Ectodermal cell (in vitro differentiated cells): ENCODE results near the gene ST6GALNAC5.

Source experiments
- H3K27ac ChIP-seq: 2 replicates; pipeline ENCODE4 v1.7.0; 2013; ENCODE audit warnings: mild to moderate bottlenecking, low read depth, low read length; ENCODE audit not compliant: insufficient read depth, poor library complexity, severe bottlenecking
- H3K27me3 ChIP-seq: 2 replicates; pipeline ENCODE4 v1.7.0; 2013; ENCODE audit warnings: mild to moderate bottlenecking, low read length; ENCODE audit not compliant: insufficient read depth, control insufficient read depth, poor library complexity, severe bottlenecking
- H3K36me3 ChIP-seq: one replicate; pipeline ENCODE4 v1.7.0; 2013; ENCODE audit warnings: low read length; ENCODE audit not compliant: control insufficient read depth, insufficient read depth
- H3K4me1 ChIP-seq: one replicate; pipeline ENCODE4 v1.7.0; 2013; ENCODE audit warnings: low read length; ENCODE audit not compliant: control insufficient read depth, insufficient read depth
- H3K4me3 ChIP-seq: 2 replicates; pipeline ENCODE4 v1.7.0; 2013; ENCODE audit warnings: low read depth, low read length, control low read depth; ENCODE audit not compliant: insufficient read depth
- H3K9me3 ChIP-seq: 2 replicates; pipeline ENCODE4 v1.7.0; 2013; ENCODE audit warnings: mild to moderate bottlenecking, low read length, moderate library complexity; ENCODE audit not compliant: control insufficient read depth
- WGBS, 2 experiments: methylation state at CpG; one replicate each; pipeline ENCODE4 v1.1.7; 2013; ENCODE audit warnings: missing lambda C conversion rate in 2 of 2; 5-methylcytosine and 5-hydroxymethylcytosine counted together

Gene ST6GALNAC5

DNA sequence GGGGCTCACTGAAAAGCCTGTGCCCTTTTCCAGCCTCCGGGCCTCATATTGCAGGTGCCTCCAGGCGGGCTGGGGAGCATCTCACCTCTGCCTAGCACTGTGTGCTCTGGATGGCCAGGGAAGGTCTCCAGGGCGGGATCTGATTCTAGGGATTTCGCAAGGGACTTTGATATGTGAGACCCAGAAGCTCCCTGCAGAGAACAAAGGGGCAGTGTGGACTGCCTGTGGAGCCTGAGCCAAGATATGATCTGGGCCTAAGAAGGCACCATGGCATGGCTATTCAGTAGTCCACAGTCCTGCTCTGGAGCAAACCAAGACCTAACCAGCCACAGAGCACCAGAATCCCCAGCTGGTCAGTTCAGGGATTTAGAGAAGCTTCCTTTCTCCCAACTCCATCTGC, 157.2 kb downstream of the ST6GALNAC5 start:
- H3K4me3 ChIP-seq: no peak overlapping the region
- H3K4me1 ChIP-seq: peaks cover 13% of the 10 kb centered on the region
- H3K27me3 ChIP-seq: no peaks in the 10 kb centered on the region
- no peak overlapping the region for H3K27ac ChIP-seq
- H3K9me3 ChIP-seq: no peaks in the 10 kb centered on the region
- WGBS, 2 experiments: 92 to 93% methylated on average over 4 of the region's 4 CpGs
- no peaks in the 10 kb centered on the region for H3K36me3 ChIP-seq

DNA sequence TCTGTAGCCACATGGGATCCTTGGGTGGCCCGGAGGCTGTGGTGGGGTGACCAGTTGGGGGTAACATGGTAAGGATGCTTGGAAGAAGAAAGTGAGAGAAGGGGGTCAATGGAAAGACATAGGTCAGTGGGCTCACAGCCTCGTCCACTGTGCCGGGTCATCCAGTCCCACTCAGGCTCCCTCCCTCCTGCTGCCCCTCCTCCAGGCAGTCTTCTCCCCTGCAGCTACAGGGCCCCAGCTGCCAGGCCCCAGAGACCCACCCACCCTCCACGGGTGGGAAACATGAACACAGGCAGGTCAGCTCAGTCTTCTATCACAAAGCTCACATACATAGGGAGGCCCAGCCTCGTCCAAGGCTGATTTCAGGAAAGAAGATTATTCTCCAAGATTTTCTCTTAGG, 158.3 kb downstream of the ST6GALNAC5 start:
- H3K9me3 ChIP-seq: no peaks in the 10 kb centered on the region
- no peaks in the 10 kb centered on the region for H3K27me3 ChIP-seq
- H3K4me1 ChIP-seq: peaks cover 13% of the 10 kb centered on the region
- no peak overlapping the region for H3K4me3 ChIP-seq
- no peaks in the 10 kb centered on the region for H3K36me3 ChIP-seq
- WGBS, 2 experiments: 86 to 87% methylated on average over 5 of the region's 5 CpGs
- H3K27ac ChIP-seq: no peak overlapping the region

DNA sequence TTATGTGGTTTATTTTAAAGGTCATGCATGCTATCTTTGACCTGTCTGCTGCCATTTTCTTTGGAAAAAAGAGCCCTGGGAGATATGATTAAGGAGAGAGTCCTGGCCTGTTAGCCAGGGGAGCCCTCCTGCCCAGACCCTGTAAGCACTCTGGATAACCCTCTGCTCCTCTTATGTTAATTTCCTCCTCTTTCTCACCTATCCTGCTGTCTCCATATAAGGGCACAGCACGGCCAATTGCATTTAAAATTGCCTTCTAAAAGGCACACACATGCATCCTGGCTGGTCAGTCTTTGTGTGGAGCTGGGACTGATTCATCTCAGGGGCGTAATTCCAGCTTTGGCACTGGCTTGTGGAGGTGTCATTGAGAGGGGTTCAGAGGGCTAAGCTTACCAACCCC, 158.9 kb downstream of the ST6GALNAC5 start:
- no peaks in the 10 kb centered on the region for H3K27me3 ChIP-seq
- no peaks in the 10 kb centered on the region for H3K36me3 ChIP-seq
- H3K9me3 ChIP-seq: no peaks in the 10 kb centered on the region
- peaks cover 13% of the 10 kb centered on the region for H3K4me1 ChIP-seq
- no peak overlapping the region for H3K4me3 ChIP-seq
- no peak overlapping the region for H3K27ac ChIP-seq
- 78 to 80% methylated on average over 2 of the region's 2 CpGs for WGBS, 2 experiments

DNA sequence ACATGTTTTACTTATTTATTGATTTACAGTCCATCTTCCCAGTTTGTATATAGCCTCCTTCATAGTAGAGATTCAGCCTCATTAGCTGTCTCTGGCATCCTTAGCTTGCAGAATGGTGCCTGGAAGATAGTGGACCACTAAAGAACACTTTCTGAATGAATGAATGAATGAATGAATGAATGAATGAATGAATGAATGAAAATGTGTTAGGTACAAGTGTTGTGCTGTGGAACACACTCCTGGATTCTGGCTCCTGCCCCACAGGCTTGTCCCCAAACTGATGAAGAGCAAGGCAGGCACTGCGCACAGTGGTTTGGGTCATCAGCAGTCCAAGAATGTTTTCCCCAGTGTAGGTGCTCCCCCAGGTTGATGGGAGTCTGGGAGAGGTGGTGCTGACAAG, 159.4 kb downstream of the ST6GALNAC5 start:
- Histone ChIP-seq H3K36me3 (no peaks in the 10 kb centered on the region), H3K27me3 (no peaks in the 10 kb centered on the region), H3K4me3 (no peak overlapping the region), H3K9me3 (no peaks in the 10 kb centered on the region), H3K27ac (no peak overlapping the region), H3K4me1 (peaks cover 13% of the 10 kb centered on the region)
- WGBS, 2 experiments: 89 to 91% methylated on average over 1 of the region's 1 CpG

DNA sequence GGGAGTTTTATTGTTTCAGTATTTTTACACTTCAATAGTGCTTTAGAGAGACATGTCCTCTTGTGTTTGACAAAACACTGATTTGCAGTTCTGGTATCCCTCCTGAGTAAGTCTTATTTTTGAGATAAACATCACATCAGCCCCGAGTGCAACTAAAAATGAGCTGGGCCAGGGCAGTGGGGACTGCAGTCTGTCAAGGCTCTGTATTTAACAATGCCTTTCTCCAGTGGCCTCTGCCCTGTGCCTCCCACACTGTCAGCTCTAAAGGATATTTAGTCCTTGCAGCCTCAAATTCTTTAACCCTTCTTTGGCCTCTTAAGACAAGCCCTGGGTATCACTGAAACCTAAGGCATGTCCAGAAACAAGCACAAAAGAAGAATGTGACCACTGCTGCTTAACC, 160.6 kb downstream of the ST6GALNAC5 start:
- Histone ChIP-seq H3K9me3 (no peaks in the 10 kb centered on the region), H3K27me3 (no peaks in the 10 kb centered on the region), H3K4me3 (no peak overlapping the region), H3K27ac (no peak overlapping the region), H3K4me1 (peaks cover 13% of the 10 kb centered on the region), H3K36me3 (no peaks in the 10 kb centered on the region)
- WGBS, 2 experiments: 46 to 56% methylated on average over 1 of the region's 1 CpG

DNA sequence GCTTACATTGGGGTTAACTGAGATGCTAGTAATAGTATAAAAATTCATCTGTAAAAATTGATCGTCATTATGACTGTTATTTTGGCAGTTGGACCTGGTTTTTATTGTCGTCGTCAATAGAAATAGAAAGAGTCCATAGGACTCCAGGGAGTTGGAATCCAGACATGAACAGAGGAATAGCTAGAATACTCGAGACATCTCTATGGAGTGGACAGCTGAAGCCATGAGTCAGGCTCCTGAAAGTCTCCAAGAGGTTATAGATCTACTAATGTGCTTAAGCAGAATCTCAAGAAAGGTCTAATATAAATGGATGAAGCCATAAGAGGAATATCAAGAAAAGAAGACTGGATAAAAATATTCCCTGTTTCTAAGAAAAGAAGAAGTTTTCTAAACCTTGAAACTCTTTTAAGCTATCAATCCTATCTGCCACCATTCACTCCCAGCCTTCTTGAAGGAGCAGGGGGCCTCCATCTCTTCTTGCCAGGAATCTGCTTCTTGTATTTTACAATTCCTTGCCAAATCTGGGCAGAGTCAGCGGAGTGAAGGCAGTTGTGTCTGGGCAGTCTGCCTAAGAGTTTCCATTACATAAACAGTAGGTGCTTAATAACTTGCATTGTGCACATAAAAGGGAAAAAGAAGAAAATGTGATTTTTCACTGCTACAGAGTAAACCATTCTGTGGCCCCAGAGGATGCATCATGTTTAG, 163.3 kb downstream of the ST6GALNAC5 start:
- H3K36me3 ChIP-seq: no peaks in the 10 kb centered on the region
- 95 to 96% methylated on average over 5 of the region's 5 CpGs for WGBS, 2 experiments
- no peak overlapping the region for H3K27ac ChIP-seq
- no peaks in the 10 kb centered on the region for H3K27me3 ChIP-seq
- peaks cover 13% of the 10 kb centered on the region for H3K4me1 ChIP-seq
- H3K4me3 ChIP-seq: no peak overlapping the region
- no peaks in the 10 kb centered on the region for H3K9me3 ChIP-seq

DNA sequence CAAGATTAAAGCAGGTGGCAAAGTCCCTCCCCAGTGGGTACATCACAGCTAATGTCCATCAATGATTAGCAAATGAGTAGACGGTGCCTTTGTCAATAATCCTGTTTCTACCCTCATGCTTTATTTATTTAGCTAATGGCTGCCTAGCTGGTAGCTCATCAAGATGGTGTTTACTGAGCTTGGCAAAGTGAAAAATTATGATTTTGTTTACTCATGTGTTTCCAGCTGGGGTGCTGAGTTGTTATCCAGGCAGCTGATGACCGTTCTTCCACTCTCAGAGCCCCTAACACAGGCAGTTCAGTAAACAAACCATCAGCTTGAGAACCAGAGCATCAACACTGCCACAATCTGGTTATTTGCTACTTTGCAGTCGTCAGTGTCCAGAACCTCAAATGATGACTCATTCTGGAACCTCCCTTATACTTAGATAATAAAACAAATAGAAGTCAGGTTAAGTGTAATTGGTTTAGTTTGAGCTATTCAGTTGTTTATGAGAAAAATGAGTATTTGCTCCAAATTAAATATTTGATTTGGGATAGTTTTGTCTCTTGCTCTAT, 163.9 kb downstream of the ST6GALNAC5 start:
- H3K27me3 ChIP-seq: no peaks in the 10 kb centered on the region
- H3K4me3 ChIP-seq: no peak overlapping the region
- H3K36me3 ChIP-seq: no peaks in the 10 kb centered on the region
- no peaks in the 10 kb centered on the region for H3K9me3 ChIP-seq
- H3K27ac ChIP-seq: no peak overlapping the region
- 80 to 84% methylated on average over 3 of the region's 3 CpGs for WGBS, 2 experiments
- H3K4me1 ChIP-seq: peaks cover 9% of the 10 kb centered on the region

DNA sequence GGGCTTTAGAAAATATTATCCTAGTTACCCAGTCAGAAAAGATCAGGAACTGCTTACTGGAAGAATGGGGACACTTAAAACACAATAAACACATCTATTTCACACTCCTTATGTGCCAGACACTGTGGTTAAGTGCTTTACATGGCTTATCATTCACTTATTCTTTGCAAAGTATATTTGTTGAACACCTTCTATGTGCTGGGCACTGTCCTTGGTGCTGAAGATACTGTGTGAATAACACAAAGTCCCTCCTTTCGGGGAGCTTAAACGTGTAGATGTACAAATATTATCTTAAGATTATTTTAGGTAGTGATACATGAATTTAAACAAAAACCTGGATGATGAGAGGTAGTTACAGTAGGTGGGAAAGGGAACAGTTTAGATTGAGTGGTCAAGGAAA, 169.3 kb downstream of the ST6GALNAC5 start:
- Histone ChIP-seq H3K4me1 (no peaks in the 10 kb centered on the region), H3K9me3 (no peaks in the 10 kb centered on the region), H3K36me3 (no peaks in the 10 kb centered on the region), H3K27ac (no peak overlapping the region), H3K4me3 (no peak overlapping the region), H3K27me3 (no peaks in the 10 kb centered on the region)
- WGBS, 2 experiments: 83% methylated on average over 2 of the region's 2 CpGs

DNA sequence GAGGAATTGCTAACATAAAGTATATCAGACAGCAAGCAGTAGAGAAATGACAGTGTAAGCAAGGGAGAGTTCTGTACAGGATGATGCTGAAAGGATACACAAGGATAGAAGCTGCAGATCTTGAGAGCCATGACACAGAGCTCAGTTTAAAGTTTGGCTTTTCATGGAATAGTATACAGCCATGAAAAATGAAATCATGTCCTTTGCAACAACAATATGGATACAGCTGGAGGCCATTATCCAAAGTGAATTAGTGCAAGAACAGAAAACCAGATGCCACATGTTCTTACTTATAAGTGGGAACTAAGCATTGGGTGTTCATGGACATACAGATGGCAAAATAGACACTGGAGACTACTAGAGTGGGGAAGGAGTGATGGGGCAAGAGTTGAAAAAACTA, 169.8 kb downstream of the ST6GALNAC5 start:
- H3K4me1 ChIP-seq: no peaks in the 10 kb centered on the region
- no peaks in the 10 kb centered on the region for H3K36me3 ChIP-seq
- no peaks in the 10 kb centered on the region for H3K9me3 ChIP-seq
- no peak overlapping the region for H3K27ac ChIP-seq
- H3K4me3 ChIP-seq: no peak overlapping the region
- no peaks in the 10 kb centered on the region for H3K27me3 ChIP-seq

DNA sequence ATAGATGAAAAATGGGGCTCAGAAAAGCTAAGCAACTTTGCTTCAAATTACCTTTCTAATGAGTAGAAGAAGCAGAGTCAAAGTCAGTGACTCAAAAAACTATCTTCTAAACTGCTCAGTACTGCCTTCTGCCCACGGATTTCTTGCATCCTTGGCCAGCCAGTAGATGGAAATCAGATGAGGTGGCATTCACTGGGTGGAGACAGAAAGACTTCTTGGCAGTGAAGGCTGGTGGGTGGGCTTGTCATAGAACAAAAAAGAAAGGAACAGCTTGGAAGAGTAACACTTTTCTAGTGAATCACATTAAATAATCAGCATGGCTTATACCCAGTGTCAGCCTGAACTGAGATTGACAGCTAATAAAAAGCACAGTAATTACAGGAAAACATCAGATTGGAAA, 170.7 kb downstream of the ST6GALNAC5 start:
- no peaks in the 10 kb centered on the region for H3K36me3 ChIP-seq
- no peak overlapping the region for H3K27ac ChIP-seq
- WGBS, 2 experiments: 80 to 88% methylated on average over 1 of the region's 1 CpG
- no peak overlapping the region for H3K4me3 ChIP-seq
- no peaks in the 10 kb centered on the region for H3K4me1 ChIP-seq
- no peaks in the 10 kb centered on the region for H3K9me3 ChIP-seq
- H3K27me3 ChIP-seq: no peaks in the 10 kb centered on the region
